Cardiac fibroblast (primary cell): ENCODE results near the gene ZSCAN20.

ENCODE experiments used
- DNase-seq, 2 donors: peaks; one replicate each; pipeline versions ENCODE4 v3.0.0 to v3.0.0-alpha.2; 2010; ENCODE audit warnings: low read depth in 2 of 2
- H3K4me3 ChIP-seq, 2 donors: replicated peaks in 1 of 2; 1 replicate in 1 of 2; 2 replicates in 1 of 2; pipeline ENCODE4 v1.5.1; 2011; ENCODE audit warnings: low read depth in 2 of 2, low read length in 2 of 2, mild to moderate bottlenecking in 2 of 2, moderate library complexity in 1 of 2
- TF ChIP-seq, protein P1 (sequence below): IDR thresholded peaks from one replicate; pipeline ENCODE4 v1.5.1; 2011; ENCODE audit warnings: low read depth, mild to moderate bottlenecking, low read length, inconsistent platforms

Gene ZSCAN20

GRCh38 chr1:33443705-33444180 is 28.7 kb upstream of the ZSCAN20 start:
- no peak for DNase-seq
- no peak overlapping the region for H3K4me3 ChIP-seq
- TF ChIP-seq, protein P1, sequence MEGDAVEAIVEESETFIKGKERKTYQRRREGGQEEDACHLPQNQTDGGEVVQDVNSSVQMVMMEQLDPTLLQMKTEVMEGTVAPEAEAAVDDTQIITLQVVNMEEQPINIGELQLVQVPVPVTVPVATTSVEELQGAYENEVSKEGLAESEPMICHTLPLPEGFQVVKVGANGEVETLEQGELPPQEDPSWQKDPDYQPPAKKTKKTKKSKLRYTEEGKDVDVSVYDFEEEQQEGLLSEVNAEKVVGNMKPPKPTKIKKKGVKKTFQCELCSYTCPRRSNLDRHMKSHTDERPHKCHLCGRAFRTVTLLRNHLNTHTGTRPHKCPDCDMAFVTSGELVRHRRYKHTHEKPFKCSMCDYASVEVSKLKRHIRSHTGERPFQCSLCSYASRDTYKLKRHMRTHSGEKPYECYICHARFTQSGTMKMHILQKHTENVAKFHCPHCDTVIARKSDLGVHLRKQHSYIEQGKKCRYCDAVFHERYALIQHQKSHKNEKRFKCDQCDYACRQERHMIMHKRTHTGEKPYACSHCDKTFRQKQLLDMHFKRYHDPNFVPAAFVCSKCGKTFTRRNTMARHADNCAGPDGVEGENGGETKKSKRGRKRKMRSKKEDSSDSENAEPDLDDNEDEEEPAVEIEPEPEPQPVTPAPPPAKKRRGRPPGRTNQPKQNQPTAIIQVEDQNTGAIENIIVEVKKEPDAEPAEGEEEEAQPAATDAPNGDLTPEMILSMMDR, result no peak

DNA sequence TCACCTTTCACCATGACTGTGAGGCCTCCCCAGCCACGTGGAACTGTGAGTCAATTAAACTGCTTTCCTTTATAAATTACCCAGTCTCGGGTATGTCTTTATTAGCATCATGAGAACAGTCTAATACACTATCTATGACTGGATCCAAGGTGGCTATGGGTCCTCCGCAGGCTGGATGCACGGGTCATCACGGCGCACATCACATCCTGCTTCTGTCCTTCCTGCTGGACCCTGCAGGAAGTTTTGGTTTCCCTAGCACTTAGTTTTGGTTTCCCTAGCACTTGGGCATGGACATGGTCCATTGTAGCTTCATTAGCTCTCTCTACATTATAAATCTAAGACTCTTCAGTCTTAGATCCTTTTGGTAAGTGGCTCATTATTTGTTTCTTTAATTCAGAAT is 27.3 kb upstream of the ZSCAN20 start:
- TF ChIP-seq, protein P1, result no peak
- no peak for DNase-seq
- H3K4me3 ChIP-seq, result no peak overlapping the region

GRCh38 chr1:33446590-33446989 is 25.9 kb upstream of the ZSCAN20 start:
- TF ChIP-seq, protein P1, result no peak

DNA sequence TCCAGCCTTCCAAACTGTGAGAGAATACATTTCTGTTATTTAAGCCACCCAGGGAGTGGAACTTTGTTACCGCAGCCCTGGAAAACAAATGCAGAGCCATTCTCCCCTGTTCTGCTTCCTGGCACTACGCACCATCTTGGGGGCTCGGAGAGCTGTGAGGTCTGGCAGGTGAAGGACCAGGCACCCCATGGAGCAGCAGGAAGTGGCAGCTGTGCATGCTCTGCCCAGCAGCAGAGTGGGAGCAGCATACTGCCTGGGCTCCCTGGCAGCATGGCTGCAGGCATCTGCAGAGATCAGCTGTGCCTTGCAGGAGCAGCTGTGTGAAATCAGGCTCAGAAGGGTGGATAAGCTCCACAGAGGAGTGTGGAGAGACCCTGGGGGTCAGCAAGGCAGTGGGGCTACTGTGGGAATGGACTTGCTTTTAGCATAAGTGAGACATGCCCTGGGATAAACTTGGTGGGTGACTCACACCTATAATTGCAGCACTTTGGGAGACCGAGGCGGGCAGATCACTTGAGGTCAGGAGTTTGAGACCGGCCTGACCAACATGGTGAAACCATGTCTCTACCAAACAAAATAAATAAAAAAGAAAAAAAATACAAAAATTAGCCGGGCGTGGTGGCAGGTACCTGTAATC is 17.7 kb upstream of the ZSCAN20 start:
- TF ChIP-seq, protein P1, result no peak
- no peak overlapping the region for H3K4me3 ChIP-seq
- DNase-seq, result no peak

More at GRCh38 chr1:33446590-33446989, 25.9 kb upstream of the ZSCAN20 start:
- no peak overlapping the region for H3K4me3 ChIP-seq
- DNase-seq, result no peak

DNA sequence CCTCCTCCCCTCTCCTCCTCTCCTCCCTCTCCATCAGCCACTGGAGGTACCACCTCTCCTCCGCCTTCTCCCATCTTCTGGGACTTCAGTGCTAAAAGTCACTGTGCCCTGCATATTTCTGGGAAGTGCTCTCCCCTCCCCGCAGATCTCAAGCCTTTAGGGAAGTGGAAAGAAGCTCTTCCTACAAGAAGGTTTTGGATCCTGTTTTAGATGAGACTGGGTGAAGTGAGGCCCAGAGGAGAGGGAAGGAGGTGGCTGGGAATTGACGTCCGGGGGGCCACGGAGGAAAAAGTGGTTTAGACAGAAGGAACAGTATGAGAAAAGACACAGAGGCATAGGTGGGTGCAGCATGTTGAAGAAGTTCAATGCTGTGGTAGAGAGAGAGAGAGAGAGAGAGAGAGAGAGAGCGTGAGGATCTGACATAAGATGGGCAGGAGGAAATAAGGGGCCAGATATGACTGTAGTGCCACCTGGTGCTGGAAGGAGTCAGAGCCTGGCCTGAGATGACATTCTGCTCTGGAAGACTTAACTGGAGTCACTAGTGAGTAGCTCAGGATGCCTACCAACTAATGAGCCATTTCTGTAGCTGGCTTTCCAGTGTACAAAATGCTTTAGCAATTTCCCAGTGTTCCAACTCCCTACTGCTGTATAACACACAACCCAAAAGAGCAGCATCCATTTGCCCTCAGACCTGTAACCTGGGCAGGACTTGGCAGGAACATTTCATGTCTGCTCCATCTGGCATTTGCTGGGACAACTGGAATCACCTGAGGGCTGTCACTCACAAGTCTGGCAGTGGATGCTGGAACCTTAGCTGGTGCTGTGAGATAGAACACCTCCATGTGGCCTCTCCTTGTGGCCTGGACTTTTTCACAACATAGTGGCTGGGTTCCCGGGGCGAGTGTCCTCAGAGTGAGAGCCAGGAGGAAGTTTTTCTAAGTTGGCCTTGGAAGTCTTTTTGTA is 16.6 kb upstream of the ZSCAN20 start:
- peak; percentile 84 to 93 for DNase-seq
- no peak overlapping the region for H3K4me3 ChIP-seq
- TF ChIP-seq, protein P1, result peak; percentile 74

- TF ChIP-seq, protein P1, result no peak
- DNase-seq, result peak in 1 of 2 donors; percentile 21
- no peak overlapping the region for H3K4me3 ChIP-seq
Observed at GRCh38 chr1:33456502-33456886, 16.0 kb upstream of the ZSCAN20 start.
